AG08395 (cell line): ENCODE data around the gene LSP1.
"Not testable (repeated sequence)": the region's sequence is repeated elsewhere in the genome, so short reads cannot be mapped to it uniquely, and the experiment has no call there.

ENCODE experiments used
- DNase-seq: peaks from one replicate; pipeline ENCODE4 v3.0.0; 2012; ENCODE audit warnings: mixed read lengths, low spot score

The LSP1 gene

DNA sequence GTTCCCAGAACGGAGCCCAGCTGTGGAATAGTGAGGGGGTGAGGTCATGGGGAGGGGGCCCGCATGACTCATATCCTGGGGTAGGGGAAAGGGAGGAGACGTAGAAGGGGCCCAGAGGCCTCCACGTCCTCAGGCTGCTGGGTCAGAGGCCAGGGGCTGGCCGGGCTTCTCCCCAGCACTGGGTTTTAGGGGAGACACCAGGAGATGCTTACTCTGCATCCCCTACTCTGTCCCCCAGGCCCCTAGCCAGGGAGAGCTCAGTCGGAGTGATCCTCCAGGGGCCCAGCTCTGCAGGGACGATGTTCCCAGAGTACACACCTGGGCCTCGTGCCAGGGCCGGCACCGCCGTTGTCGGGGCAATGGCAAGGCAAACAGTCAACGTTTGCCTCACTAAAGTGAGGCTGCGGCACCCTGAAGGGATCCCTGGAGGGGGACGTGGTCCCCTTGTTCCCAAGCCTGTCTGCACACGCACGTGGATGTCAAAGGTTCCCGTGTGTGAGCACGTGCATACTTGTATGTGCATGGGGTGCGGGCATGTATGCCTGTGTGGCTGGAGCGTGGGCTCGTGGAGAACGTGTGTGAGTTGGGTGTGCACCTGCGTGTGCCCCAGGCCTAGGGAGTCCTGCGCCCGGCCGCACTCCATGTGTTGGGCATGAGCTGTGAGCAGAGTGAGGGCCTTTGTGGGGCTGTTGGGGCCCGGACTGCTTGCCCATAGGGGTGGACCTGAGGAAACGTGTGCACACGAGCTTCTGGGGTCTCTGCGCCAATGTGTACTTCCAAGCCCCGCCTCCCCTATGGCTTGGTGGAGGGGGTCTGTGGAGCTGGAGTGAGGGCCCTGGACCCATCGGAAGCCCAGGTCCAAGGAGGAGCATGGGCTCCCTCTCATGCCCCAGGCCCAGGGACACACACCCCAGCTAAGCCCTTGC lies 24.6 kb downstream of the LSP1 start:
- no peak for DNase-seq

DNA sequence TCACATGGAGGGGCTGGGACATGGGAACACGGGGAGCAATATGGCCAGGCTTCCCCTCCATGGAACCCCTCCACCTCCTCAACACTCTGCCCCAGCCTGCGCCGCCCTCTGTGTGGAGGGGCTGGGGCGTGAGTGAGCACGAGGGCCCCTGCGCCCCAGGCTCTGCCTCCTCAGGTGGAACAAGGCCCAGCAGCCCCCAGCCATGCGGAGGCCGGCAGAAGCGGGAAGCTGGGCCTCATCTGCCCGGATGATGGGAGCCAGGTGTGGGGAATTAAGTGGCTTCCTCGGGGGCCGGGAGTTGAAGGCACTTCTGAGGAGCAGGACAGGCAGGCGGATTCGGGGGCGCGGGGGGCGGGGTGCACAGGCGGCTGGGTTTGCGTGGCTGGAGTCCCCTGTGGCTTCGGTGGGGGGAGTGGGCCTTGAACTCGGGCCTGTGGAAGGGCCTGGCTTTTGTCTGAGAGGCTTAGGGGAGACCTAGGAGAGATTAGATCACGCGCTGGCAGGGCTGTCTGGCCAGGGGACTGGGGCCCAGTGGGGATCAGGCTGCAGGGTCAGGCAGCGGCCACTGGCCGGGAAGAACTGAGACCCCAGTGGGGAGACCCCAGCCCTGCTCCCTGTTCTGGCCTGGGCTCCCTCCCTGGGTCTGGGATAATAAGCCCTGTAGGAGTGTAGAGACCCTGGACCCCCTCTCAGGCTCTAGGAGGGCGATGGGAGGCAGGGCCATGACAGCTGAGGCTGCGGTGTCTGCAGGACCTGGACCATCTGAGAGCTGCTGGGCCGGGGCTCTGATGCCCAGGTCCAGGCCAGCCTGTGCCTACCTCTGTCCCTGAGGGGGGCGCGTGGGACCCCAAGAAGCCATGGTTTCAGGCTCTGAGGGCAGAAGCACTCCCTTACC lies 25.5 kb downstream of the LSP1 start:
- no peak for DNase-seq

DNA sequence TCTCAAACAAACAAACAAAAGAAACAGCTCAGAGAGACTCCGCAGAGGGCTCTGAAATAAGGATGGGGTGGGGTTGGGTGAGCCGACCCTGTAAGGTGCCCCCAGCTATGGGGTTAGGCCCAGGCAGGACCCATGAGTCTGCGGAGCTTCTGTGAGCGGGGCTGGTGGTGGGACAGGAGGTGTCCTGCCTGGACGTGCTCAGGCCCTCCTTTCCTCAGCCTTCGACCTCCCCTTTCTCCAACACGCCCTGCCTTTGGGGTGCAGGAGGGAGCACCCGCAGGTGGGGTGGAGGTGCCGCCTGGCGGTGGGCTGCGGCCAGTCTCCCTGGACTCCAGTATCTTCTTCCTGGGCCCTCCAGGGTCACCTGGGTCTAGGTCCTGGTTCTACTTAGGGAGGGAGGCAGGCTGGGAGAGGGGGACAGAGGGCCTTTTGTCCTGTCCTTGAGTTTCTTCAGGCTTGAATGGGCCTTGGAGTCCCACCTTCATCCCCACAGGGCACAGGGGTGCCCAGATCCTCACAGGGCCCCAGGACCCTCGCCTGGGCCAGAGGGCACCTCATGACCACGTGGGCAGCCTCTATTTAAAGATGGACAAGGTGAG lies 26.6 kb downstream of the LSP1 start:
- DNase-seq: no peak

DNA sequence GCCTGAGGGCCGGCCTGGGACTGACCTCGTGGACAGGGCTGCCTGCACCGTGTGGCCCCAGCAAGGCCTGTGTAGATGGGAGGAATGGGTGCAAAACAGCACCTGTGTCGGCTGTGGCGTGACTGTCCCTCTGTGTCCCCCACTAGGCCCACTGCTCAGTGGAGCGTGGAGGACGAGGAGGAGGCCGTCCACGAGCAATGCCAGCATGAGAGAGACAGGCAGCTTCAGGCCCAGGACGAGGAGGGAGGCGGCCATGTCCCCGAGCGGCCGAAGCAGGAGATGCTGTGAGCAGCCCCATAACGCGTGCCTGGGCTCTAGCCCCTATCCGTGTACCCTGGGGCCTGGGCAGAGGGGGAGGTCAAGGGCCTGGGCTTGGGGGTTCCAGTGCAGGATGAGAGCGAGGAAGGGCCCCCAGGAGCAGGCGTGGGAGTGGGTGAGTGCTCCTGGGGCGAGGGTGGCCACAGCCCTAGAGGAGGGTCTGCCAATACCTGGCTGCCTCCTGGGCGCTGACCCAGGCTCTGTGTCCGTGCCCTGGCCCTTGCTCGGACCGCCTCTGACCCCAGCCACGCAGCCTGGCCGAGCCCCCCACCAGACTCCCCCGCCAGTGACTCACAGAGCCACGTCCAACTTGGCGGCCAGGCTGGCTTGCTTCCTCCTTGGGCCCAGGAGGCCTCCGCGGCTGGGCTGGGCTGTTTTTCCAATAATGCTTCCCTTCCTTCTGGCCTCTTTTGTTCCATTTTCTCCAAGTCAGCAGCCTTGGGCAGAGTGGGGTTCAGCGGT lies 27.2 kb downstream of the LSP1 start:
- no peak for DNase-seq

DNA sequence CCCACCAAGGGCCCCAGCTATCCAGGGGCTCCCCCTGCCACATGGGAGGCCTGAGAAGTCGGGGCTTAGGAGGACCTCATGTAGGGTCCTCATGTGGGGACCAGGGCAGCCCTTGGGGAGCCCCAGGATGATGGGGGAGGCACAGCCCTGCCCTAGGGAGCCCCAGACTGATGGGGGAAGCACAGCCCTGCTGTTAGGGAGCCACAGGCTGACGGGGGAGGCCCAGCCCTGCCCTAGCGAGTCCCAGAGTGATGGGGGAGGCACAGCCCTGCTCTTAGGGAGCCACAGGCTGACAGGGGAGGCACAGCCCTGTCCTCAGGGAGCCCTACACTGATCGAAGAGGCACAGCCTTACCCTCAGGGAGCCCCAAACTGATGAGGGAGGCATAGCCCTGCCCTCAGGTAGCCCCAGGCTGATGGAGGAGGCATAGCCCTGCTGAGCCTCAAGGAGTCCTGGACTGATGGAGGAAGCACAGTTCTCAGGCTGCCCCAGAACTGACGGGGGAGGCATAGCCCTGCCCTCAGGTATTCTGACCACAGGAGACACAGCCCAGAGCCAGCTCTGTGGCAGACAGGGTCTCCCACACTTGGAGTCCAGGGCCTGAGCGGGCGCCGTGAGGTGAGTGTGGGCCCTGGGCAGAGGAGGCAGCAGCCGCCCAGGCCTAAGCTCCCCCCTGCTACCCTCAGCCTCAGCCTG lies 28.0 kb downstream of the LSP1 start:
- no peak for DNase-seq

DNA sequence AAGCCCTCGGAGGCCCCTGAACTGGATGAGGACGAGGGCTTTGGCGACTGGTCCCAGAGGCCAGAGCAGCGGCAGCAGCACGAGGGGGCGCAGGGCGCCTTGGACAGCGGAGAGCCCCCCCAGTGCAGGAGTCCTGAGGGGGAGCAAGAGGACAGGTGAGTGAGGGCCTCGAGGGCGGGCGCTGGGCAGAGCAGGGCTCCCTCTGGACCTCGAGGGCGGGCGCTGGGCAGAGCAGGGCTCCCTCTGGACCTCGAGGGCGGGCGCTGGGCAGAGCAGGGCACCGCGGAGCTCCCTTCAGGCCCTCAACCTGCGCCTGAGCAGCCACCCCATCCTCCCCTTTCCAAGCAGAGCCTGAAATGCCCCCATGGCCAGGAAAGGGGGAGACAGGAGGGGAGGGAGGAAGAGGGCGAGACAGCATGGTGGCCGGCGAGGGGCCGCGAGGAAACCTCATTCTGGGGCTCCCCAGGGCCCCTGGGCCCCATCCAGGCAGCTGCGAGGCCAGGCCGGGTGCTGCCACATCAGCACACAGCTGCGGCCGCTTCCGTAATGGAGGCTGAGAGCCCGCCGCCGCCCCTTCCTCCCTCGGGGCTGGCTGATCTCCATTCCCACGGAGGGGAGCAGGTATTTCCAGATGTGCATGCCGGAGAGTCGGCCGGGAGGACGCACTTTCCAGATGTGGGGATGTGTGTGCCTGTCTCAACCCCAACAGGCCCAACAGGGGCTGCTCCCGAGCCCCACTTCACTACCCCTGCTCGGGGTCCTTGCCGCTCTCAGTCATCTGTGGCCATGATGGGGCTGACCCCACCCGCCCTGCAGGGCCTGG lies 28.8 kb downstream of the LSP1 start:
- no peak for DNase-seq

DNA sequence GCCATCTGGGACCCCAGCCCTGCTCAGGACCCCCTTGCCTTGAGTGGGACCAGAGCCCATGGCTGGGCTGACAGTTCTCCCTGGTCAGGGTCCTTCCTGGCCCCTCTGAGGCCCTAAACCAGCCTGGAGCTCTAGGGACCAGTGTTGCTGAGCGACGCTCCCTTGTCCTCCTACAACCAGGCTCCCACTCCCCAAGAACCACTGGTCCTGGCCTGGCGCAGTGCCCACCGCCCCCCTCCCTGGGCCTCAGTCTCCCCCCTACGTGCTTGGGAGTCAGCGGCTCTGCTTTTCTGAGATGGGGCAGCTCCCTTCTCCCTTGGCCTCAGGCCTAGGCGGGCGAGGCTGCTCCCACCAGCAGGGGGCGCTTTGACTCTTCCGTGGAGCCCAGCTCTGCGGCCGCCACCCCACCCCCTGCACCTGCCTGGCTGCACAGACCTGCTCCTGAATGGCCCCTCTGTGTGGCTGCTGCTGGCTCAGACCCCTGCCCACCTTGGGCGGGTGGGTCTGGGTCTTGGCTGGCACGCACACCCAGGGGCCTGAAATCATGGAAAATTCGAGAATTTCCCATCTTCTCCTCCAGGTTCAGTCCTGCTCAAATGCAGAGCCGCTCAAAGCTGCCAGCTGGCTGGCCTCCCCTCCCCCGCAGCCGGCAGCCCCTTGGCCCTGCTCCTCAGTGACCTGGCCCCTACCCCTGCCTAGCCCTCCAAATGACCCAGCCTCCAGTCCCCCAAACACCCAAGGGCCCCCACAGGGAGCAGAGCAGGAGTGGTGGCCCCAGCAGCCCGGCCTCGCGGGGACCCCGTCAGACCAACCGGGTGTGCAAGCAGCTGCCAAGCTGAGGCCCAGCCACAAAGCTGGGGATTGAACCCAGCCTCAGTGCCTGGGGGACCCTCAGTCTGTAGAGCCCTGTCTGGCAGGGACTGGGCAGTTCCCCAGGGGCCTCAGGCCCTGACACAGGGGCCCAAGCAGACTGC lies 29.7 kb downstream of the LSP1 start:
- peak; percentile 82 for DNase-seq

DNA sequence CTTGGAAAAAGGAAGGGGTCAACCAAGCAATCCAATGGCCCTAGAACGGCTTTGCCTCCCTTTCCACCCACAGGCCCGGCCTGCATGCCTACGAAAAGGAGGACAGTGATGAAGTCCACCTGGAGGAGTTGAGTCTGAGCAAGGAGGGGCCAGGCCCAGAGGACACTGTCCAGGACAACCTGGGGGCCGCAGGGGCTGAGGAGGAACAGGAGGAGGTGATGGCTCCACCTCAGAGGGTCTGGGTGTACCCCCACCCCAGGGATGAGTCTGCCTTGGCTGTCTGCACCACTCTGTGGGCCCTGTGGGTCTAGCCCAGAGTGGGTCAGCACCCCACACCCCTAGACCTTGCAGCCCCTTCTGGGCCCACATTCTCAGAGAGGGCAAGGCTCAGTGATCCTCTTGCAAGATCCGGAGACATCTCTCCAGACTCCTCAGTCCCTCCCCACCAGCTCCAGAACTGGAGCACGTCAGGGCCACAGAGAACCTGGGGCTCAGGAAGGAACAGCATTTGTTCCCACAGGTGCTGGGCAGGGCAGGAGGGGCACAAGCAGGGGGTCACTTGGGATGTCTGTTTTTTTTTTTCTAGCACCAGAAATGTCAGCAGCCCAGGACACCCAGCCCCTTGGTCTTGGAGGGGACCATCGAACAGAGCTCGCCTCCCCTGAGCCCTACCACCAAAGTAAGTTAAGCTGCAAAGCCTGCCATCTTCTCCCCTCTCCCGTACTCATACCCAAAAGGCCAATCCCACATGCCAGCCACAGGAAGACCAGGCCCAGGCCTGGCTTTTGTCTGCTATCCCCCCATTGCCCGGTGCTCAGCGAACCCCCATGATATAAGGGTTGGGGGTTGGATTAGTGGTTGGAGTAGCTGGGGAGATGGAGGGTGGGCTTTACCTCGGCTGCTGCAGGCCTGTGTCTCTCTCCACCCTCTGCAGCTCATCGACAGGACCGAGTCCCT lies 30.7 kb downstream of the LSP1 start:
- no peak for DNase-seq

DNA sequence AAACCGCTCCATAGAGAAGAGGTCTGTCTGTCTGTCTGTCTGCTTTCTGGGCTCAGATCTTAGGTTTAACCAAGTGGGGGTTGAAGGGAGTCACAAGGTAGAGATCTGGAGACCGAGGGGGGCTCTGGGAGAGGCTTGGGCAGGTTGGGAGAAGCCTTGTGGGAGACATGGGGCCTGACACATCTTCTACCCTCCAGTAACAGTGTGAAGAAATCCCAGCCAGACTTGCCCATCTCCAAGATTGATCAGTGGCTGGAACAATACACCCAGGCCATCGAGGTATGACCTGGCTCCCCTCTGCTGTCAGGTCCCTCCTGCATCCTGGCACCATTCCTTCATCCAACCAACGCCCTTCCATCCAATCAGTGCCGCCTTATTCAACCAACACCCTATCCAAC lies 31.4 kb downstream of the LSP1 start:
- DNase-seq: no peak

DNA sequence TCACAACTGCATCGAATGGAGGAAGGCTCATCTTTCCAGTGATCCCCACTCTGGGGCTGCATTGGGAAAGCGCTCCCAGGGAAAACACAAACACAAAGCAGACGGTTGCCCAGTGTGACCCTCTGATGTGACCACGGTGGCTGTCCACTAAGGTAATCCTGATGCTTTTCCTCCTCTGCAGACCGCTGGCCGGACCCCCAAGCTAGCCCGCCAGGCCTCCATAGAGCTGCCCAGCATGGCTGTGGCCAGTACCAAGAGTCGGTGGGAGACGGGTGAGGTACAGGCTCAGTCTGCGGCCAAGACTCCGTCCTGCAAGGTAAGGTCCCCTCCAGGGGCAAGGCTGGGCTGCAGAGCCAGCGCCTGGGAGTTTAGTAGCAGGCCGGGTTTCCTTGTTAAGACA lies 33.7 kb downstream of the LSP1 start:
- not testable (repeated sequence) for DNase-seq

DNA sequence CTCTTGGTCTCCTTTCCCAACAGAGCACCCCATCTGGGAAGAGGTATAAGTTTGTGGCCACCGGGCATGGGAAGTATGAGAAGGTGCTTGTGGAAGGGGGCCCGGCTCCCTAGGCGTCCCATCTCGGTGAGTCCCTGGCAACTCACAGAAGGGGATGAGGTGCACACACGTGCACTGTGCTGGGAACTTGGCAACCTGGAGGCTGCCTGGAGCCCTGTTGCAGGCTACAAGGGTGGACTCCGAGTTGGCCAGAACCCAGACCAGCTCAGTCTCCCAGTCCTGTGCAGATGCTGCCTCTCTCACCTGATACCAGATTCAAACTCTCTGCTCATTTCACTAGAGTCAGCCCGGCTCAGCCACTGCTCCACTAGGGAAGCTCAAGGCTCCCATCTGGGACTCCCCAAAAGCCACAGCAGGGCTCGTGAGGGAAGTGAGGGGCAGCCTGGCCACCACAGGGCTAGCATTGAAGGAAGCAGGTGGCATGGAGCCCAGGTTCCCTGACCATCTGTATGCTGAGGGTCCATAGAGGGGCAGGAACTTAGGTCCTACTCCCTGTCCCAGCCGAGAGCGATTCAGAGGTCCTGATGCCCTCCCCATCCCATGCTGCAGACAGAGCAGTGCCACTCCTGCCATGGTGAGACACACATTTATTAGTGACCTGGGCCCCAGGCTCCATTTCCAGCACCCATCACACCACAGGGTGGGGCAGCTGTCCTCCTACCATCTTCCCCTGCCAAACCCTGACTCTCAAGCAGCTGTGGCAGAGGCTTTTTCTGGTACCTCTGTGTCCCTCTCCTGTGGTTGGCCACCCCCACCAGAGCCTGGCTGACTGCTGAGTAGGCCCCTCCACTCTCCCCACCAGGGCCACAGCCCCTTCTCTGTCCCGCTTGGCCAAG lies 34.8 kb downstream of the LSP1 start:
- DNase-seq: no peak

DNA sequence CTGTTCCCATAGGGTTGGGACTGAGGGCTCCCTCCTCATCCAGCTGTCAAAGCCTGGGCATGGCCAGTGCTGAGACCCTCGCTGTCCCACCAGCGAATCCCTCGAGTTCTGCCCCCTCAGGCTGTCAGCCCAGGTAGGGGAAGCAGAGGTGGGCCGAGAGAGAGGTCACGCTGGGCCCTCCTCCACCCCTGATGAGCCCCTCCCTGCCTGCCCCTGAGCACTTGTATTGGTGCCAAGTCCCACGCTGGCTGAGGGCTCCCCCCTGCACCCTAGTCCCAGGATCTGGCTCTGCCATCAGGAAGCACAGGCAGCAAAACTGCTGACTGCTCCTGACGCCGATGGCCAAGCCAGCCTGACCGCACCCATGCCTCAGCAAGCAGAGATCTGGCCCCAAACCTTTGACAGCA lies 35.5 kb downstream of the LSP1 start:
- DNase-seq: no peak

DNA sequence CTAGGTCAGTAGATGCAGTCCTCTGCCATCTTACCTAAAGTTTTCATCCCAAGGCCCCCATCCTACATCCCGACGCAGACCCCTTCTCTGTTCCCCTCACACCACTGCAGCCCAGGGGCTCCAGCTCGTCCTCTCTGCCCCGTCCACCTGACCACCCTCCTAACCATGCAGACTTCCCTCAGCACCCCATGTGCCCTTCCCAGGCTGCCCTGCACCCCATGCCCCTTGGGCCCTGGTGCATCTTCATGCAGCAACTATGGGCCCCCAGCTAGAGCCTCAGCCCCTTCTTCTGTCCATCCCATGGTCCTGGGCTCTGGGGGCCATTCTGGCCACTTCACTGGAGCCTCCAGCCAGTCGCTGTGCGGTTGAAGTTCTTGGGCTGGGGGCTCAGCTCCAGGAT lies 35.9 kb downstream of the LSP1 start:
- no peak for DNase-seq

DNA sequence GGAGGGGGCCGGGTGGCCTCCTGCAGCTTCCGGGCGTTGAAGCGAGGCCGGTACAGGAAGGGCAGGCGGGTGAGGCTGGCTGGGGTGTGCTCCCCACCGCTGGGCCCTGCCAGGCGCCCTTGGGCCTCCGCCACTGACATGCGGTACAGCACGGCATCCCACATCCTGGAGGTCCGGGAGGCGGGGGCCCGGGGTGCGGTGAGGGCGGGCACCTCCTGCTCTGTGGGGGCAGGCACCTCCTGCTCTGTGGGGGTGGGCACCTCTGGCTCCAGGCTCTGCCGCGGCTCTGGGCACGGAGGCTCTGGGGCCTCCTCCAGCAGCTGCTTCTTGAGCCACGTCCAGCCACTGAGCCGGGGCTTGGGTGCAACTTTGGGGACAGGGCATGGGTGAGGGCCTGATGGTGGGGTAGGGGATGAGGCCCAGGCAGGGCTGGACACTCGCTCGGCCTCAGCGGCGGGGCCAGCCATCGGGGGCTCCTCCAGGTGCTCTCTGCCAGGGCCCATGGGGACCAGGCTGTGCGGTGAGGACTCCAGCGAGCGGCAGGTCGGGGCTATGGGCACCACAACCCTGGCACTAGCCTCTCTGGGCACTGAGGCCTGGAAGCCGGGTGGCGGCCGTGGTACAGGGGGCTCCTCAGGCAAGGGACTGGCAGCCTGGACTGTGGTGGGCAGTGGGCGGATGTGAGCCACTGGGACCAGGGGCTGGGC lies 36.5 kb downstream of the LSP1 start:
- no peak for DNase-seq

DNA sequence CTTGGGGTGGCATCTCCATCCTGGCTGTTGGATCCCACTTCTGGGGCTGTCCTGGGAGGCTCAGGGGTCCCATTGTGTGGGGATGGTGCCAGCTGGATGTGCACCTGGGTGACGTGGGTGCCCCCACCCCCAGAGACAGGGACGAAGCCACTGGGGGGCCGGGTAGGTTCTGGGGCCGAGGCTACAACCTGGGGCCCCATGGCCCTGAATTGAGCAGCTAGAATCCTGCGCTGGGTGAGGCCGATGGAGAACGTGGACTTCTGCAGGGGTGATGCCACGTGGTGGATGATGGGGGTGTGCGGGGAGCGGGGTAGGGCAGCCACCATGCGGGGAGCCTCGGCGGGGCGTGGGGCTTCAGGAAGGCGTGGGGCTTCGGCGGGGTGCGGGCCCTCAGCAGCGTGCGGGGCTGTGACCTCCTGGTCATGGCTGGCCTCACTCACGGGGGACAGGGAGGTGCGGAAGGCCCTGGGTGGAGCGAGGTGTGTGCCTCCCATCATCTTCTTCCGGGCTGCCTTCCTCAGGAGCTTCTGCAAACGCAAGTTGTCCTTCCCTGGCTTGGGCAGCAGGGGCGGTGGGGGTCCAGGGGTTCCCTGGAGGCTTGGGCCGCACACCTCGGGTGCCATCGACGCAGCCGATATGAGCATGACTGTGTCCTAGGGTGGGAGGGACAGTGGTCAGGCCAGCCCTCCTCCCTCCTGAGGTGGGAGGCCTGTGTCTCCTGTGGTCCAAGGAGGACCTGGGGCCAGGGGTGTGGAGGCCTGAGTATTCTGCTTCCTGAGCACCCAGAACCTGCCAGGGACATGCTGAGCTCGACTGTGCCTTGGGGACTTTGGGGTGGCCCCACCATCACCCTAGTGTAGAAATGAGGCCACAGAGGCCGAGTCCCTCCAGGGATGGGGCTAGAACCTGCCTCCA lies 37.3 kb downstream of the LSP1 start:
- DNase-seq: no peak
